Measurements from ENCODE around the gene PGM2L1.
"Not testable (repeated sequence)": the region's sequence is repeated elsewhere in the genome, so short reads cannot be mapped to it uniquely, and the experiment has no call there.

The PGM2L1 gene

GRCh38 chr11:74332291-74332690, 65.9 kb downstream of the PGM2L1 start:
- no peak for DNase-seq

GRCh38 chr11:74331000-74331399, 67.2 kb downstream of the PGM2L1 start:
- DNase-seq: not testable (repeated sequence)

GRCh38 chr11:74330075-74330858, 68.0 kb downstream of the PGM2L1 start:
- DNase-seq: no peak

- DNase-seq: no peak
Observed at GRCh38 chr11:74327076-74327475, 71.2 kb downstream of the PGM2L1 start.

GRCh38 chr11:74326665-74327064, 71.6 kb downstream of the PGM2L1 start:
- DNase-seq: no peak

GRCh38 chr11:74325649-74326645, 72.3 kb downstream of the PGM2L1 start:
- DNase-seq: peak; percentile 88

GRCh38 chr11:74322667-74323066, 75.6 kb downstream of the PGM2L1 start:
- no peak for DNase-seq

- peak; percentile 86 for DNase-seq
Observed at GRCh38 chr11:74321487-74322188, 76.6 kb downstream of the PGM2L1 start.

GRCh38 chr11:74320538-74320937, 77.7 kb downstream of the PGM2L1 start:
- DNase-seq: no peak

- DNase-seq: no peak
Observed at GRCh38 chr11:74319139-74319816, 79.0 kb downstream of the PGM2L1 start.

GRCh38 chr11:74318241-74318932, 79.8 kb downstream of the PGM2L1 start:
- DNase-seq: no peak

GRCh38 chr11:74316772-74317505, 81.3 kb downstream of the PGM2L1 start:
- DNase-seq: no peak

GRCh38 chr11:74312326-74312725, 85.9 kb downstream of the PGM2L1 start:
- DNase-seq: no peak

GRCh38 chr11:74311352-74311926, 86.8 kb downstream of the PGM2L1 start, which contains the start of gene P4HA3:
P4HA3 (minus strand) TSS chr11:74311640; CDS start chr11:74311611, 29 bp downstream.
- no peak for DNase-seq

GRCh38 chr11:74310857-74311256, 87.4 kb downstream of the PGM2L1 start:
- no peak for DNase-seq

GRCh38 chr11:74307434-74307833, 90.8 kb downstream of the PGM2L1 start:
- DNase-seq: no peak

- no peak for DNase-seq
Observed at GRCh38 chr11:74306435-74307175, 91.6 kb downstream of the PGM2L1 start.

- DNase-seq: no peak
Observed at GRCh38 chr11:74299015-74299414, 99.2 kb downstream of the PGM2L1 start.

- DNase-seq: no peak
Observed at GRCh38 chr11:74297484-74297883, 100.7 kb downstream of the PGM2L1 start.

GRCh38 chr11:74288911-74289310, 109.3 kb downstream of the PGM2L1 start:
- DNase-seq: no peak

Measured in NCI-H1694 treated with DMSO at 0.1 percent for 48 hours (cell line).